Measurements from ENCODE around the gene ZNF155. TPM values are rescaled to one million over a fixed set of nuclear protein-coding genes. Genes with fewer than 3 reads are reported as not detected.

Gene ZNF155
- total RNA-seq, 3 donors from 2014 or later, result 5.4 to 8.6 (median 6.7) TPM

DNA sequence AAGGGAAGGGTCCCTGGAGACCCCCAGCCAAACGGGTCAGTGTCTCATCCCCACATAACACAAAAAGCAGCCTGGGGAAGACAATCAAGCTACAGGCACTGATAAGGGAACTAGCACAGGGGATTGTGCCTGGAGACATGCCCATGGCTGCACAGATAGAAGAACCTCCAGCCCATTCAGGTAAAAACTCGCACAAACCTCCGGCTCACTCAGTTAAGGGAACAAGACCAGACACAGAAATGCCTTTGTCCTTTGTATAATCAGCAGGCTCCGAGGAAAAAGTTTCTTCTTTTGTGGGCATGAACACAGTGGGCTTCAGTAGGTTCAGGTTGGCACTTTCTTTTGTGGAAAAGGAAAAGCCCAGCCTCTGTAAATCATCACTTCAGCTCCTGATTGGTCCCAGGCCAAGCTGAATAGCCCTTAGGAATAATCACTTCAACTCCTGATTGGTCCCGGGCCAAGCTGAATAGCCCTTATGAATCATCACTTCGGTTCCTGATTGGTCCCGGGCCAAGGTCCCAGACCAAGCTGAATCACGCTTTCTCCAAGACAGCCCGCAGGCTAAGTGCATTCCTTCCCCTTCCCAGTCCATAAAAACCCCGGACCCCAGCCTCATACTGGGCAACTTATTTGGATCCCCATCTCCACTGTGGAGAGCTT lies 13.8 kb downstream of the ZNF155 start:
- H3K9me3 ChIP-seq, result peaks cover 18% of the 10 kb centered on the region
- ATAC-seq (no peak), DNase-seq (no peak)
- H3K4me1 ChIP-seq (ENCODE audit: low read depth), result peaks cover 3% of the 10 kb centered on the region
- no peak overlapping the region for H3K4me3 ChIP-seq
- H3K36me3 ChIP-seq (ENCODE audit: low read depth), result peaks cover 12% of the 10 kb centered on the region
- intact Hi-C loops (cut with DNase I, micrococcal nuclease), result no loop called here
- no peak for TF ChIP-seq CTCF (IDR thresholded peaks at IDR 0.05)

DNA sequence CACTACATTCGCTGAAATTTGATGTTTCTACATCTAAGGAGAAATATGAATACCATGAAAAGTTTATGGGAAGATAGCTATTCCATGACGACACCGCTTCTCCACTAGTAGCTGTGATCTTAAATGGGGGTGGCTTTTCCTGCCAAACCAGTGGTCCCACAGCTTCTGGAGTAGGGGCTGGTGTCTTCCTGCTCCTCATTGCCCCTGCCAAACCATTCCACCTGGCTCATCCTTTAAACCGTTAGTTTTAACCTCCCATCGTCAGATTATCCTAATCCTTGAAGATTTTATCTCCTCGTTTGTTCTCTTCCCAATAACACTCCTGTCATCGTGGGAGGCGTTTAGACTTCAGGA lies 18.2 kb downstream of the ZNF155 start:
- Histone ChIP-seq H3K4me3 (peak overlapping the region; percentile 80), H3K36me3 (ENCODE audit: low read depth) (no peaks in the 10 kb centered on the region), H3K9me3 (peaks cover 12% of the 10 kb centered on the region), H3K4me1 (ENCODE audit: low read depth) (peaks cover 11% of the 10 kb centered on the region)
- DNase-seq (no peak), ATAC-seq (no peak)
- no peak for TF ChIP-seq CTCF (IDR thresholded peaks at IDR 0.05)
- intact Hi-C loops (cut with DNase I, micrococcal nuclease), result no loop called here

- H3K4me1 ChIP-seq (ENCODE audit: low read depth), result peaks cover 11% of the 10 kb centered on the region
- peak; percentile 100 for ATAC-seq
- H3K4me3 ChIP-seq, result peak within 1 kb of the TSS; percentile 80
- peak; percentile 84 to 96 (median 91) for DNase-seq
- intact Hi-C loops (cut with DNase I, micrococcal nuclease), result no loop called here
- TF ChIP-seq CTCF (IDR thresholded peaks at IDR 0.05), result no peak
- H3K36me3 ChIP-seq (ENCODE audit: low read depth), result no peaks in the 10 kb centered on the region
- H3K9me3 ChIP-seq, result peaks cover 19% of the 10 kb centered on the region
Measured at GRCh38 chr19:44002566-44003460, 18.8 kb downstream of the ZNF155 start, which contains the start of gene ZNF230. ZNF230 (plus strand) TSS chr19:44002957; CDS start chr19:44007079, 4,122 bp downstream.

- Histone ChIP-seq H3K36me3 (ENCODE audit: low read depth) (peaks cover 6% of the 10 kb centered on the region), H3K4me3 (peak overlapping the region; percentile 80), H3K9me3 (peaks cover 23% of the 10 kb centered on the region), H3K4me1 (ENCODE audit: low read depth) (peaks cover 11% of the 10 kb centered on the region)
- no peak for TF ChIP-seq CTCF (IDR thresholded peaks at IDR 0.05)
- intact Hi-C loops (cut with DNase I, micrococcal nuclease), result no loop called here
- ATAC-seq, result peak; percentile 11
- peak in 2 of 3 donors; percentile 13 to 23 for DNase-seq
Measured at GRCh38 chr19:44003461-44004009, 19.5 kb downstream of the ZNF155 start.

DNA sequence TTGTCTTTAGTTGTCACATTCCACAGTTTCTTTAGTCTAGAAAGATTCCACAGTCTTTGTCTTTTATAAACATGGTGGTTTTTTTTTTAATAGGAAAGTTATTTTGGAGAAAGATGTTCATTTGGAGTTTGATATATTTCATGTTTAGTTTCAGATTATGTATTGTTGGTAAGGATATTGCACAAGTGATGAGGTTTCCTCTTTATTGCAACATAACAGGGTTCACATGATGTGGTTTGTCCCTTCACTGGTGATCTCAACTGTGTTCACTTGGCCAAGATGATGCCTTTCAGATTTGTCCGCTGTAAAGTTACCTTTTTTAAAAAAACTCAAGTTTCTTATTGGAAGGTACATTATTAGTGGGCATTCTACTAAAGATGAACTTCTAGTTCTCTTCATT lies 22.0 kb downstream of the ZNF155 start:
- peaks cover 45% of the 10 kb centered on the region for H3K9me3 ChIP-seq
- H3K4me1 ChIP-seq (ENCODE audit: low read depth), result peaks cover 11% of the 10 kb centered on the region
- DNase-seq (no peak), ATAC-seq (no peak)
- no peak for TF ChIP-seq CTCF (IDR thresholded peaks at IDR 0.05)
- intact Hi-C loops (cut with DNase I, micrococcal nuclease), result no loop called here
- H3K4me3 ChIP-seq, result no peak overlapping the region
- peaks cover 28% of the 10 kb centered on the region for H3K36me3 ChIP-seq (ENCODE audit: low read depth)

Measured in mucosa of descending colon (tissue), 3 donors.